NCI-H1694 treated with DMSO at 0.1 percent for 48 hours (cell line): ENCODE data around the gene ZNF236.

Source experiments
- DNase-seq: peaks from one replicate; lab custom pipeline; 2025; lab: John Stamatoyannopoulos, UW

Gene ZNF236

DNA sequence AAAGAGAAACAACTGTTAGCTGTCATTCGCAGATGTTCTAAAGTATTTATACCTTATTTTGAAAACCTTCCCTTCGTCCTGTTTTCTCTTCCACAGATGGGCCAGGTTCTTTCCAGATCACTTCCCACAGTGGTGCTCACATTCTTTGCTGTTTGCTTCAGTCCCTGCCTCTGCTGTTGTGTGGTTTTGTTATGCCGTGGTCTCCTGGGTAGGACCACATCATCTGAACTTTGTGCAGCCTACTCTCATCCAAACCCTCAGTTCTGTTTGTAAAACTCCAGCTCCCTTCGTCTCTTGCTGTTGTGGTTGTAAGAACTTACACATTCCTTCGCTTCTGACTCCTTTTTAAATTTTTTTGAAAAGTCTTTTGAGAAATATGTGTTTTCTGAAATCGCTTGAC lies 38.1 kb downstream of the ZNF236 start:
- no peak for DNase-seq

DNA sequence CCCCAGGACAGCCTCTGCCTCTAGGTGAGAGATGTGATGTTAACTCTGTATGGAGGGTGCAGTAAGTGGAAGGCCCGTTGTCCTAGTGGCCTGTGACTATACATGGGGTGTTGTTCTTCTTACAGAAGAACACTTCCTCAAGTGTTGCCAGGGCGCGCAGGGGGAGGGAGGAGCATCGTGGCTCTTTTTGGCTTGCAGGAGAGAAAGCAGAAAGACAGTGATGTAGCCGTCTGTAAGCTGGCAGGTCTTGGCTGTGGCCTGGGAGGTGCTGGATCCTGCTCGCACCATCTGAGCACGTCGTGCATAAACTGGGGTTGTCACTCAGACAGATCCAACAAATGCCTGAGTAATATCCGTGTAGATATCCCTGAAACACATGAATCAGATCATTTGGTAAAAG lies 44.3 kb downstream of the ZNF236 start:
- DNase-seq = no peak

DNA sequence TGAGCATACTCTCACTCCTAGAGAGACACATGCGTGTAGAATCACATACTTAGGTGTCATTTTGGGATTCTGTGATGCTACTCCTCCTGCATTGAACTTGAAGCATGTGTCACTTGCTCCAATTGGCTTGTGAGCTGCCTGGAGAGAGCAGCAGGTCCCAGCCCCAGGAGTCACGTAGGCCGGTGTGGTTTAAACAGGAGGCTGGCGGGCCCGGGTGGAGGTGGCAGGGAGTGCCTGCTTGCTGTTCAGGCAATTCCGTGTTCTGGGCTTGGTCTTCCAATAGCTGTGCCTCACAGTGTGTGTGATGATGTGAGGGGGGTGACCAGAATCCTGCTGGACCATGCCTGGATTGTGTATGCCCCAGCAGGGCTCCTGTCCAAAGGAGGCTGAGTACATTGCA lies 51.0 kb downstream of the ZNF236 start:
- no peak for DNase-seq

DNA sequence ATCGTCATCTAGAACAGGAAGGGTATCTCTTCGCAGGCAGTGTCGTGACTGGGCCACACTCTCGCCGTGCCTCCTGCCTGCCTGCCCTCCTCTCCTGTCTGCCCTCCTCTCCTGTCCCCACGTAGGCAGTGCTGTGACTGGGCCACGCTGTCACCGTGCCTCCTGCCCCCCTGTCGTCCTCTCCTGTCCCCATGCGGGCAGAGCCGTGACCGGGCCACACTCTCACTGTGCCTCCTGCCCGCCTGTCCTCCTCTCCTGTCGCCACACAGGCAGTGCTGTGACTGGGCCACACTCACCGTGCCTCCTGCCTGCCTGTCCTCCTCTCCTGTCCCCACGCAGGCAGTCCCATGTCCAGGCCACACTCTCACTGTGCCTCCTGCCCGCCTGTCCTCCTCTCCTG lies 51.4 kb downstream of the ZNF236 start:
- no peak for DNase-seq

DNA sequence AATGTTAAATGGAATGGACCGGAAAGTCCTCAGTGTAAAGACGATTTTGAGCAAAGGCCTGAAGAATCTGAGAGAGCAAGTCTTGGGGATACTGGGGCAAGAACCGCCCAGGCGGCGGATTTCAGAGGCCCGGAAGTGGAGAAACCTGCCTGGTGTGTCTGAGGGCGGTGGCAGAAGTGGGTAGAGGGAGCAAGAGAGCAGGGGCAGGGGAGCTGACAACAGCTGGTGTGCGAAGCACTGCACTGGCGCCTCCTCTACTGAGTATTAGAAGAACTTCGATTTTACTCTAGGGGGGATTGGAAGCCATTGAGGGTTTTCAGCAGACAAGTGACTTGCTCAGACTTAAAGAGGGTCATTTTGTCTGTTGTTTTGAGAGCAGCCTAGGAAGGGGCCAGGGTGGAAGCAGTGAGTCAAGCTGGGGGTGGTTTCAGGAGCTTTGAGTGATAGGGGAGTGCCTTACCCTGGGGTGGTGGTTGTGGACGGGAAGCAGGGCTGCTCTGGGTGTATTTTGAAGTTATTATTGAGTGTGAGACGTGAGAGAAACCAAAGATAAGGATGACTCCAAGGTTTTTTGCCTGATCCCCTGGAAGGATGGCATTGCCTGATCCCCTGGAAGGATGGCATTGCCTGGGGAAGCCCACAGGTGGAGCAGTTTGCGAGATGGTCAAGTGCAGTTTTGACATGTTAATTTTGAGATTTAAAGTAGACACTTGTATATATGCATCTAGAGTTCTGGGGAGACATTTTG lies 52.5 kb downstream of the ZNF236 start:
- DNase-seq = no peak

DNA sequence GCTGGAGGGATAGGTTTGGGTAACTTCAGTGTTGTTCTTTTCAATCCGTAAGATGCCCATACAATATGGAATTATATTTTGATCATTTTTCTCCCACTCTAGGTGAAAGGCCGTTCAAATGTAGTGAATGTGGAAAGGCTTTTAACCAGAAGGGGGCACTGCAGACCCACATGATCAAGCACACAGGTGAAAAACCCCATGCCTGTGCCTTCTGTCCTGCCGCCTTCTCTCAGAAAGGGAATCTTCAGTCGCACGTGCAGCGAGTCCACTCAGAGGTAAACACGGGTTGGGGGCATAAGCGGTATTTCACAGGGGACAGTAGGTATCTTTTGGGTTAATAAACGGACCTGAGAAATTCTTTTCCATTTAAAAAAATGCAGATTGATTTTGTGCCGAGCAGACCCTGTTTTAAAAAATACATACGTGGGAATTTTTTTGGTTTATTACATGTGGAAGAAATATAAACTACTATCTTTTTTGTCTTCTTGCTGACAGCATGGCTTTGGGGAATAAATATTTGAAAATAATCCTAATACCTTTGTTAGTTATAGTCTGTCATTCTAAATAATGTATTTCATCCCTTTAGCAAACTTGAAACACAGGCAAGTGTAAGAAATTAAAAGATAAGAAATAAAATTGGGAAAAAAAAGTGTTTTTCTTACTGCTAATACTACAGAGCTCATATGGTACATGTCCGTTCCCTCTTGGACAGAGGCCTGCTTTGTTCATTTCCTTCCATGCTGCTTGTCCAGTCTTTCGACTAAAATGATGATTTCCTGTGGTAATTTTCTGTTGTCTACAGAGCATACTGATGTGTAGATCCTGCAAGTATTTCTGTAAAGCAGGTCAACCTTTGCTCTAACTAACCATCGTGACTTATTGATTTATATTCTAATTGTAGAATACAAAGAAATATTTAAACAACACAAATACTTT lies 53.3 kb downstream of the ZNF236 start:
- DNase-seq = peak; percentile 33

GRCh38 chr18:76878426-76878825 lies 56.1 kb downstream of the ZNF236 start:
- no peak for DNase-seq

GRCh38 chr18:76880026-76880425 lies 57.7 kb downstream of the ZNF236 start:
- DNase-seq = no peak

- DNase-seq = no peak
Measured at GRCh38 chr18:76881744-76882143, 59.4 kb downstream of the ZNF236 start.

GRCh38 chr18:76882146-76882545 lies 59.8 kb downstream of the ZNF236 start:
- no peak for DNase-seq

- DNase-seq = no peak
Measured at GRCh38 chr18:76885001-76885400, 62.6 kb downstream of the ZNF236 start.

DNA sequence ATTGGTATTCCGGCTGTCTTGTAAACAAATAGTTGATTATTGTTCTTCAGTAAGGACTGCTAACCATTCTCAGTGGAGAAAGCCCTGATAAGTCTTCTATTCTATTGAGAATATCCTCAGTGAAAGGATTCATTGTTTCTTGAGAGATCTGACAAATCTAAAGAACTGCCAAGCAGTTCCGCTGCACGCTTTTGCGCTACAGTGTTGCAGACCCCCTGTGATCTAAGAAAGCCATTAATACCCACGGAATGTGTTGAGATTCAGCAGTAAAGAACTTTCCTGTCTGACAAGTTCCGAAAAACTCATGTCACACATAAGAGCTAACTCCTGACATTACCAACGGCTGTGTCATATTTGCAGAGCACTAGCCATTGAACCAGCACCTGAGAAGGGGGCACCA lies 63.8 kb downstream of the ZNF236 start:
- no peak for DNase-seq

- no peak for DNase-seq
Measured at GRCh38 chr18:76889091-76889699, 66.8 kb downstream of the ZNF236 start.

- DNase-seq = no peak
Measured at GRCh38 chr18:76892832-76893231, 70.5 kb downstream of the ZNF236 start.

DNA sequence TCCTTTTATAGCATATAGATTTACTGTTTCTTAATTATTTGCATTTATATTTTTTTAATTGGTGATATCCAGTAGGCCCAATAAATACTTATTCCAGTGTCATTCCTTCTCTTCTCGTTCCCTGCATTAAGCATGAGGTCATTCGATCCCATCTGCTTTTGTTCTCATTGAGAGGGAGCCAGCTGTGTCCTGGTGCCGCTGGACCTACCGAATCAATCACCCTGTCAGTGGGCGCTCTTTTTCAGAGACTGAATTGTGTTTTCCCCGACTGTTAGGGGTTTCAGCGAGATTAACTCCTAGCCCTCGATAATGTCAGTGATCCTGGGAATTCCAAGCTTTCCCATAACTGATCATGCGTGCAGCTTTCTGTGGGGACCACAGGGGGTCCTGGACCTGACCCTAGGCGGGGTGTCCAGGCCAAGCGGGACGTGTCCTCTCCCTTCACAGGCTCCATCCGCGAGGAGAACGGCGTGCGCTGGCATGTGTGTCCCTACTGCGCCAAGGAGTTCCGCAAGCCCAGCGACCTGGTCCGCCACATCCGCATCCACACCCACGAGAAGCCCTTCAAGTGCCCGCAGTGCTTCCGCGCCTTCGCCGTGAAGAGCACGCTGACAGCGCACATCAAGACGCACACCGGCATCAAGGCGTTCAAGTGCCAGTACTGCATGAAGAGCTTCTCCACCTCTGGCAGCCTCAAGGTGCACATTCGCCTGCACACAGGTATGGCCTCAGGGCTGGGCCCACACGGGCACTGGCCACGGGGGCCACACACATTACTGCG lies 72.4 kb downstream of the ZNF236 start:
- no peak for DNase-seq

GRCh38 chr18:76895498-76895897 lies 73.1 kb downstream of the ZNF236 start:
- DNase-seq = no peak

DNA sequence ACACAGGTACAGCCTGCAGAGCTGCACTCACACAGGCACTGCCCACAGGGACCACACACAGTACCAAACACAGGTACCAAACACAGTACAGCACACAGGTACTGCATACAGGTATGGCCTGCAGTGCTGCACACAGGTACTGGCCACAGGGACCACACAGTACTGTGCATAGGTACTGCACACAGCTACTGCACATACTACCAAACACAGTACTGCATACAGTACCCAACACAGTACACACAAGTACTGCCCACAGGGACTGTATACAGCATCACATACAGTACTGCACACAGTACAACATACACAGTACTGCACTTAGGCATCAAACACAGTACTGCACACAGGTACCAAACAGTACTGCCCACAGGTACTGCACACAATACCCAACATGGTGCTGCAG lies 74.3 kb downstream of the ZNF236 start:
- no peak for DNase-seq

GRCh38 chr18:76897257-76897656 lies 74.9 kb downstream of the ZNF236 start:
- DNase-seq = no peak

DNA sequence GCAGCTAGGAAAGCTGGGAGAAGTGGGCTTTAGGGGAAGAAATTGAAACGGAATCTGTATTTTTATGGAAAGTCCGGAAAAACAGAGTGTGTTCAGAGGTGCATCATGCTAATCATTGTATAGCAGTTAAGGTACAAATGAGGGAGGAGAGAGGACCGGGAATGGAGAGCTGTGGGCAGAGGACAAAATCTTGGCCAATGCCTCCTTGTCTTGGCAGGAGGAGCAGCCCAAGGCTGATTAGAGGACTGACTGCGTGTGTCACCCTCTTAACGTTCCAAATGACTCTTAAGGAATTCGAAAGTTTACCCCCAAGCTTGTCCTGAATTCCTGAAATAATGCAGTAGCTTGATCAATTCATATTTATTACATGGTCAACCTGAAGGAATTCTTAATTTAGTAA lies 81.0 kb downstream of the ZNF236 start:
- no peak for DNase-seq

- DNase-seq = no peak
Measured at GRCh38 chr18:76905821-76906220, 83.5 kb downstream of the ZNF236 start.

DNA sequence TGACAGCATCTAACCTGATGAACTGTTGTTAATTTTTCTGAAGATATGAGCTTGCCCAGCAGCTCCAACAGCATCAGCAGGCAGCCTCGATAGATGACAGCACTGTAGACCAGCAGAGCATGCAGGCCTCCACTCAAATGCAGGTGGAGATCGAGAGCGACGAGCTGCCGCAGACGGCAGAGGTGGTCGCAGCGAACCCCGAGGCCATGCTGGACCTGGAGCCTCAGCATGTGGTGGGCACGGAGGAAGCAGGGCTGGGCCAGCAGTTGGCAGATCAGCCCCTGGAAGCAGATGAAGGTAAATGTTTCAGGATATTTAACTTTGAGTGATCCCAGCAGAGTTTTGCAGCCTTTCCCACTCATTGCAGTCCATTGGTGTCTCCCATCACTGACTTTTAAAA lies 85.9 kb downstream of the ZNF236 start:
- no peak for DNase-seq

GRCh38 chr18:76909439-76909838 lies 87.1 kb downstream of the ZNF236 start:
- no peak for DNase-seq
